SU-DHL-6 (cell line): ENCODE results near the gene NBPF20.
"Not testable (repeated sequence)": the region's sequence is repeated elsewhere in the genome, so short reads cannot be mapped to it uniquely, and the experiment has no call there.

Experiments used
- EZH2phosphoT487 ChIP-seq: fragments of 200-600 bp; sonication (generic), shearing (Covaris generic); conservative IDR thresholded peaks from 2 replicates; pipeline ENCODE4 v1.6.1; 2018; ENCODE audit warnings: mild to moderate bottlenecking, antibody characterized with exemption, low read length, moderate library complexity, mixed read lengths
- TF ChIP-seq, protein P1 (sequence below): fragments of 200-600 bp; sonication (generic); IDR thresholded peaks from one replicate; pipeline ENCODE4 v1.5.1; 2017; ENCODE audit warnings: antibody characterized with exemption, mild to moderate bottlenecking, low read length, moderate library complexity; ENCODE audit not compliant: insufficient read depth, poor library complexity, severe bottlenecking

DNA sequence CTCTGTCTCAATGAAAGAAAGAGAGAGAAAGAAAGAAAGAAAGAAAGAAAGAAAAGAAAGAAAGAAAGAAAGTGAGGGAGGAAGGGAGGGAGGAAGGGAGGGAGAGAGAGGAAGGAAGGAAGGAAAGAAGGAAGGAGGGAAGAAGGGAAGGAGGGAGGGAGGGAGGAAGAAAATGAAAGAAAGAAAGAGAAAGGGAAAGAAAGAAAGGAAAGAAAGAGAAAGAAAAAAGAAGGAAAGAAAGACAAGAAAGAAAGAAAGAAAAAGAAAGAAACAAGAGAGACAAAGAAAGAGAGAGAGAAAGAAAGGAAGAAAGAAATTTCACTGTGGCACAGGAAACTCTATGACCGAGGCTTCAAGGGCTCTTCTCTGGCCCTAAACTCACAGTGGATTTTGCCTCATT is 33.7 kb upstream of the NBPF20 start:
- TF ChIP-seq, protein P1, sequence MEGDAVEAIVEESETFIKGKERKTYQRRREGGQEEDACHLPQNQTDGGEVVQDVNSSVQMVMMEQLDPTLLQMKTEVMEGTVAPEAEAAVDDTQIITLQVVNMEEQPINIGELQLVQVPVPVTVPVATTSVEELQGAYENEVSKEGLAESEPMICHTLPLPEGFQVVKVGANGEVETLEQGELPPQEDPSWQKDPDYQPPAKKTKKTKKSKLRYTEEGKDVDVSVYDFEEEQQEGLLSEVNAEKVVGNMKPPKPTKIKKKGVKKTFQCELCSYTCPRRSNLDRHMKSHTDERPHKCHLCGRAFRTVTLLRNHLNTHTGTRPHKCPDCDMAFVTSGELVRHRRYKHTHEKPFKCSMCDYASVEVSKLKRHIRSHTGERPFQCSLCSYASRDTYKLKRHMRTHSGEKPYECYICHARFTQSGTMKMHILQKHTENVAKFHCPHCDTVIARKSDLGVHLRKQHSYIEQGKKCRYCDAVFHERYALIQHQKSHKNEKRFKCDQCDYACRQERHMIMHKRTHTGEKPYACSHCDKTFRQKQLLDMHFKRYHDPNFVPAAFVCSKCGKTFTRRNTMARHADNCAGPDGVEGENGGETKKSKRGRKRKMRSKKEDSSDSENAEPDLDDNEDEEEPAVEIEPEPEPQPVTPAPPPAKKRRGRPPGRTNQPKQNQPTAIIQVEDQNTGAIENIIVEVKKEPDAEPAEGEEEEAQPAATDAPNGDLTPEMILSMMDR = not testable (repeated sequence)
- TF ChIP-seq EZH2phosphoT487 = not testable (repeated sequence)
